H7 (cell line): Measurements from ENCODE around the gene STAT5B. TPM values are rescaled to one million over a fixed set of nuclear protein-coding genes. Genes with fewer than 3 reads are reported as not detected.
"Not testable (repeated sequence)": the region's sequence is repeated elsewhere in the genome, so short reads cannot be mapped to it uniquely, and the experiment has no call there.

Experiments used
- DNase-seq: peaks from one replicate; pipeline ENCODE4 v3.0.0; 2012
- H3K27me3 ChIP-seq: 2 replicates; pipeline ENCODE4 v1.6.0; 2011; ENCODE audit warnings: mild to moderate bottlenecking, low read length; ENCODE audit not compliant: control insufficient read depth, insufficient read depth
- H3K36me3 ChIP-seq: replicated peaks from 2 replicates; pipeline ENCODE4 v1.5.1; 2011; ENCODE audit warnings: low read length; ENCODE audit not compliant: control insufficient read depth, insufficient read depth
- H3K4me3 ChIP-seq: 2 replicates; pipeline ENCODE4 v1.5.1; 2011; ENCODE audit warnings: low read depth, mild to moderate bottlenecking, control low read depth, low read length, moderate library complexity; ENCODE audit not compliant: insufficient read depth
- total RNA-seq: library from RNA; depleted of rRNA; stranded (reverse); fragments of >200 nt; shearing (Covaris generic); gene quantifications from 2 replicates; pipeline ENCODE4 v1.2.3, GENCODE V29; 2014

The STAT5B gene
- total RNA-seq, 1 experiment from 2014 or later, result 30.7 TPM

DNA sequence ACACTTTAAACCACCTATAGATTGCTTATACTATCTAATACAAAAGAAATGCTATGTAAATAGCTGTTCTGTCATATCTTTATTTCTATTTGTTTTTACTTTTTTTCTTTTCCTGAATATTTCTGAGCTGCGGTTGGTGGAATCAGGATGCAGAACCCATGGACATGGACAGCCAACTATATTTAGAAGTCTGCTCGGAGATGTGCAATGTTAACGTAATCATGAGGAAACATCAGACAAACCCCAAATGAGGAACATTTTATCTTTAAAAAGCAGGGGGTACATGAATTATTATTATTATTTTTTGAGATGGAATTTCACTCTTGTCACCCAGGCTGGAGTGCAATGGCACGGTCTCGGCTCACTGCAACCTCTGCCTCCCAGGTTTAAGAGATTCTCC lies 50.5 kb downstream of the STAT5B start:
- H3K27me3 ChIP-seq, result no peaks in the 10 kb centered on the region
- no peak overlapping the region for H3K4me3 ChIP-seq
- H3K36me3 ChIP-seq, result peaks cover 12% of the 10 kb centered on the region
- DNase-seq, result no peak

DNA sequence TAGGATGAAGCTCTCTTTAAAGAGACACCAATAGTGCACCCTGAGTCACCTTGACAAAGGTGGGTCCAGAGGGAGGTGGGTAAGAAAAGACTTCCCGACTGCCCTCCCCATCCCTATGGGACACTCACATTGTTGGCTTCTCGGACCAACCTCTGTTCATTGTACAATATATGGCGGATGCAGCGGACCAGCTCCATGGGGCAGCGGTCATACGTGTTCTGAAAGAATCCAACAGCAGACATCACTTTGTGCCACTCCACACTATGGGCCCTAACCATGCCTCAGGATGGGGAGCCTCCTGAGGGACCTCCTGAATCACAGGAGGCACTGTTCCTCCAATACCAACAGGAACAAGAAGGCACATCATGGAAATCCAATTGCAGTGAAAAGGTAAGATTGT lies 51.5 kb downstream of the STAT5B start:
- Histone ChIP-seq H3K4me3 (no peak overlapping the region), H3K36me3 (peaks cover 12% of the 10 kb centered on the region), H3K27me3 (no peaks in the 10 kb centered on the region)
- DNase-seq, result no peak

DNA sequence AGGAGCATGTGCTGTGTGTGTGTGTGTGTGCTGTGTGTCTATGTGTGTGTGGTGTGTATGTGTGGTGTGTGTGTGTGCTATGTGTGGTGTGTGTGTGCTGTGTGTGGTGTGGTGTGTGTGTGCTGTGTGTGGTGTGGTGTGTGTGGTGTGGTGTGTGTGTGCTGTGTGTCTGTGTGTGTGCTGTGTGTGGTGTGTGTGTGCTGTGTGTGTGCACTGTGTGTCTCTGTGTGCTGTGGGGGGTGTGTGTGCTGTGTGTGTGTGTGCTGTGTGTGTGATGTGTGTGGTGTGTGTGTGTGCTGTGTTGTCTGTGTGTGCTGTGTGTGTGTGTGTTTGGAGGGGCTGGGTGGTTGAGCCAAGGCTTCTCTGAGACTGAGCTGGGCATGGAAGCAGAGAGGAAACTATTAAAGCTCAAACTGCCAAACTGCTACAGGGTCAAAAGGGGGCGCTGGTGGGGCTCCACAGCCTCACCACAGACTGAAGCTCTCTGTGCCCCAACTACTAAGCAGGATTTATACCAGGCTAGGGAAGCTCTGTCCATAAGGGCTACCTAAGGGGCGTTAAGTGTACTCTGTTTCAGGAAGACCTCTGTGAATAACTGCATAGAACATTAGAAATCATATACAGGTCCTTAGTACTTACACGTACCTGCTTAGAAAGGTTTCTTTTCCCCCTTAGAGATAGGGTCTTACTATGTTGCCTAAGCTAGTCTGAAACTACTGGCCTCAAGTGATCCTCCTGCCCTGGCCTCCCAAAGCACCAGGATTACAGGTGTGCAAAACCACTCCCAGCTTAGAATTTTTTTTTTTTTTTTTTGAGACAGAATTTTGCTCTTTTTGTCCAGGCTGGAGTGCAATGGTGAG lies 54.1 kb downstream of the STAT5B start:
- peaks cover 16% of the 10 kb centered on the region for H3K36me3 ChIP-seq
- peak; percentile 81 for DNase-seq
- H3K4me3 ChIP-seq, result no peak overlapping the region
- no peaks in the 10 kb centered on the region for H3K27me3 ChIP-seq

DNA sequence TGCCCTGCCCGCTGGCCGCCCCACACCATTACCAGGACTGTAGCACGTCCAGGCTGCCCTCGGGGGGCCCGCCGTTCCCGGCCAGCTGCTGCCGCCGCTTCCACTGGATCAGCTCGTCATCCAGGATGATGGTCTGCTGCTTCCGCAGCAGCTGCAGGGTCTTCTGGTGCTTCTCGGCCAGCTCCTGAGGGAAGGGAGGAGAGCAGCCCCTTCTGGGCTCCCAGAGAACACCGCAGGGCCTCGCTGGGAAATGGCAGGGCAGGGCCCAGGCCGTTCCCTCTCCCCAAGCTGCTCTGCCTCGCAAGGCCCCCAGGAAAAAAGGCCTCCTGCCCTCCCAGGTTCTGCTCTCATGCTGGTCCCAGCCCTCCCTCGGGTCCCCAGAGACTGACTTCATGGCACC lies 56.9 kb downstream of the STAT5B start:
- peaks cover 26% of the 10 kb centered on the region for H3K36me3 ChIP-seq
- H3K4me3 ChIP-seq, H3K27me3 ChIP-seq, DNase-seq: not testable (repeated sequence)

DNA sequence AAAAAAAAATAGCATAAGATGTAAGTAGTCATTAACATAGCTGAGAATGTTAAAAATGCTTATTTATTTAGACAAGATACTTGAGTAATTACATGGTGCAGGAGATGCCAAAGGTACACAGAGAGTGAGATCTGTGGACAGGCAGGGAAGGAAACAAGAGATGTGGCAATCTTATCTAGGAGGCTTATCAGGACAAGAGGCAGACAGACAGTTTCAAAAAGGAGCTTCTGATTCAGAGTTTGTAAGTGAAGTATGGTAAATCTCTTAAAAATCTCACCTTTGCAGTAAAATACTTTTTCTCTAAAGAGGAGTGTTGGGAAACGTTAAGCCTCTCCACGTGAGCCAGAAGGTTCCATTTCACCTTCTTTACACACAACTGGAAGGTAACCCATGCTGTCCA lies 62.0 kb downstream of the STAT5B start:
- no peaks in the 10 kb centered on the region for H3K27me3 ChIP-seq
- peaks cover 26% of the 10 kb centered on the region for H3K36me3 ChIP-seq
- no peak for DNase-seq
- H3K4me3 ChIP-seq, result no peak overlapping the region

DNA sequence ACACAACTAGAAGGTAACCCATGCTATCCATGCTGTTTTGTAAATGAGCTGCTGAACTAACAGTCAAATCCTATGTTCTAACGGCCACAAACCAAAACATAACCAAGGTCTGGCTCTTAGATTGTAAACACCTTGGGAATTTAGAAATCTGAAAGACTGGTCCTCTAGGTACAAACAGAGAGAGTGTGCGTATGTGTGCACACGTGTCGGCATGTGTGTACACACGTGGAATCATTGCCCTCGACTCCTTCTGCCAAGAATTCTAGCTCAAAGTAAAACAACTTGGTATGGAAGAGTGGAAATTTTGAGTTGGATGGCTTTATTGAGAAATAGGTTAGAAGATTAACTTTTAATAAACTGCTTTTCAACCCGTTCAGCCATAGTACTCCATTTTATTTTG lies 63.8 kb downstream of the STAT5B start:
- DNase-seq, result no peak
- peaks cover 23% of the 10 kb centered on the region for H3K36me3 ChIP-seq
- no peaks in the 10 kb centered on the region for H3K27me3 ChIP-seq
- no peak overlapping the region for H3K4me3 ChIP-seq

DNA sequence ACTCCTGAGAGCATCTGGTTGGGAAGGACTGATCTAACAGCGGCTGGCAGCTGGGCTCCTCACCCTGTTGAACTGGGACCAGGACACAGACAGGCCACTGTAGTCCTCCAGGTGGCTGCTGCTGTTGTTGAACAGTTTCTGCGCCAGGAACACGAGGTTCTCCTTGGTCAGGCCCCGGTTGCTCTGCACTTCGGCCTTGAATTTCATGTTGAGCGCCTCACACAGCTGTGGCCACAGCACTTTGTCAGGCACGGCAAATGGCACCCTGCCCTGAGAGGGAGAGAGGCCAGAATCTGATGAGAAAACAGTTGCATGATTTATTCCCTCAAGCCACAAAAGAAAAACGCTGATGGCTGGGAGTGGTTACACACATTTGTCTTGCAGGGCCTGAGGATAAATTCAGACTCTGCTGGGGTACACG lies 64.3 kb downstream of the STAT5B start:
- not testable (repeated sequence) for H3K4me3 ChIP-seq, H3K27me3 ChIP-seq, DNase-seq
- peaks cover 21% of the 10 kb centered on the region for H3K36me3 ChIP-seq

DNA sequence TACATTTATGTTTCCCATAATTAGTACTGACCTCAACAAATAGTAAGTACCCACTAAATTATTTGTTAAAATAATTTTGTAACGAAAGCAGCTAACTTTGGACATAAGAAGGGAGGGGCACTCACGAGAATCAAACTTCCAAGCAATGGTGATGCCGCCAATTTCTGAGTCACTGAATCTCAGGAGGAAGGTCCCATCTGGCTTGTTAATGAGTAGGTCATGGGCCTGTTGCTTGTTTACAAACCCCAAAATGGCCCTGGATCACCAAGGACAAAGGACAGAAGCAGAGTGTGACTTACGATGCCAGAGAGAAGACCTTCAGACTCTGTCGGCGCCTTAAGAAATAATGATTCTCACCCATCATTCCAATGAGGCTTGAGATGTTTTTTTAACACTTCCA lies 66.1 kb downstream of the STAT5B start:
- Histone ChIP-seq H3K27me3 (no peaks in the 10 kb centered on the region), H3K4me3 (no peak overlapping the region), H3K36me3 (peaks cover 14% of the 10 kb centered on the region)
- no peak for DNase-seq

DNA sequence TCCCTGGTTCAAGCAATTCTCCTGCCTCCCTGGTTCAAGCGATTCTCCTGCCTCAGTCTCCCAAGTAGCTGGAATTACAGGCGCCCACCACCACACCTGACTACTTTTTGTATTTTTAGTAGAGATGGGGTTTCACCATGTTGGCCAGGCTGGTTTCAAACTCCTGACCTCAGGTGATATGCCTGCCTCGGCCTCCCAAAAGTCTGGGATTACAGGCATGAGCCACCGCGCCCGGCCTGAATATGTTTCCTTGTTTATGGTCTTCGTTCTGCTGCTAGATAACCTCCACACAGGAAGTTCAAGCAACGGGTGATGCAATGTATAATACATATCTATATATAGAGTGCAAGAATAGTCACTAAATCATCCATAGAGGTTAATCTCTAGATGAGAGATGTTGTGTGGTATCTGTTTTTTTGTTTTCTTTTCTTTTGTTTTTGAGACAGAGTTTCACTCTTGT lies 70.0 kb downstream of the STAT5B start:
- not testable (repeated sequence) for H3K4me3 ChIP-seq, H3K27me3 ChIP-seq, DNase-seq
- peaks cover 16% of the 10 kb centered on the region for H3K36me3 ChIP-seq

DNA sequence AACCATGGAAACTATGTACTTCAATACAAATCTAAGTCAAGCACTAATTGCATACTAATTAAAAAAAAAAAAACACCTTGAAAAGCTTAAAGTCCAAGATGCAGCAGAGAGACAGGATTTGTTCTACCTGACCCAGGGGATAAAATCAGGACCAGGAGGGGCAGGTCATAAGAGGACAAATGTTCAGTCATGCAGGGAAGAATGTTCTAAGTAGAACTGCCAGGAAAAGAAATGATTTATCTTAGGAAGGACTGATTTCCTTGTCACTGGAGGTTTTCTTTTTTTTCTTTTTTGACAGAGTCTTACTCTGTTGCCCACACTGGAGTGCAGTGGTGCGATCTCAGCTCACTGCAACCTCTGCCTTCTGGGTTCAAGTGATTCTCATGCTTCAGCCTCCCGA lies 72.8 kb downstream of the STAT5B start:
- Histone ChIP-seq H3K4me3 (no peak overlapping the region), H3K27me3 (no peaks in the 10 kb centered on the region), H3K36me3 (peaks cover 10% of the 10 kb centered on the region)
- no peak for DNase-seq

DNA sequence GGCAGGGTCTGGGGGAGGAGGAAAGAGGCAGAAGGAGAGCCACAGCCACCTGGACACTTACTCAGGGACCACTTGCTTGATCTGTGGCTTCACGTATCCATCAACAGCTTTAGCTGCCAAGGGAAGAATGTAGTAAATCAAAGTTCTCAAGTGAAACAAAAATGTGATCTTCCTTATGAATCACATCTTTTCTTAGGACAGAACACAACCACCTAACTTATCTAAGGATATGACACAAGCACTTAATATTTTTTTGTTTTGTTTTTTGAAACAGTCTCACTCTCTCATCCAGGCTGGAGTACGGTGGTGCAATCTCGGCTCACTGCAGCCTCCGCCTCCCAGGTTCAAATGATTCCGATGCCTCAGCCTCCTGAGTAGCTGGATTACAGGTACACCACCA lies 73.5 kb downstream of the STAT5B start:
- Histone ChIP-seq H3K27me3 (no peaks in the 10 kb centered on the region), H3K36me3 (peaks cover 10% of the 10 kb centered on the region), H3K4me3 (no peak overlapping the region)
- DNase-seq, result no peak

DNA sequence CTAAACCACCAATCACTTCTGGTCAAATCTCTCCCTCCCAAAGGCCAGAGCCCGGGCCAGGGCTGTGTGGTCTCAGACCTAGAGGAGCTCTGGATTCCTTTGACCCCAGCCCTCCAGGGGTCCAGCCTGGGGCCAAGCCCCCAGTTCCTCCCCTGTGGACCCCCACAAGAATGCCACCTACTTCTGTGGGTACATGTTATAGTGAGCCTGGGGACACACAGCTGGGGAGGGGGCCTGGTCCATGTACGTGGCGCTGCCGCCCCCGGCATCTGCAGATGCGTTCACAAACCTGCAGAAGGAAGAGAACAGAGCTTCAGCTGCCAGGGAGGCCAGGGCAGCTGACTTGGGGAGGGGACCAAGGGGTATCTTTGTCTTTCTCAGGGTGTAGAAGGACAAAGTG lies 74.0 kb downstream of the STAT5B start:
- H3K4me3 ChIP-seq, result no peak overlapping the region
- no peaks in the 10 kb centered on the region for H3K27me3 ChIP-seq
- peaks cover 10% of the 10 kb centered on the region for H3K36me3 ChIP-seq
- no peak for DNase-seq

DNA sequence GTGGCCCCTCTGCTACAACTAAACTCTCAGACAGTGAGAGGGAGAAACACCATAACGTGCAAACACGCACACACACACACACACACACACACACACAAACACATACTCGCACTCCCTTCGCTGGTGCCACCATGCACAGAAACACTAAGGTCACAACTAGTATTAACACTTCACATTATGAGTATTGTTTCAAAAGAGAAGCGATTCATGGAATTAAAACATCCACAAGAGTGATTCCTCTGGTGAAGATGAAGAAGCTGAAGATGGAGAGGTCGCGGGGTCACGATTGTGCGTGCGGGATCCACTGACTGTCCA lies 74.8 kb downstream of the STAT5B start:
- DNase-seq, result no peak
- H3K4me3 ChIP-seq, result no peak overlapping the region
- H3K27me3 ChIP-seq, result no peaks in the 10 kb centered on the region
- H3K36me3 ChIP-seq, result peaks cover 10% of the 10 kb centered on the region

DNA sequence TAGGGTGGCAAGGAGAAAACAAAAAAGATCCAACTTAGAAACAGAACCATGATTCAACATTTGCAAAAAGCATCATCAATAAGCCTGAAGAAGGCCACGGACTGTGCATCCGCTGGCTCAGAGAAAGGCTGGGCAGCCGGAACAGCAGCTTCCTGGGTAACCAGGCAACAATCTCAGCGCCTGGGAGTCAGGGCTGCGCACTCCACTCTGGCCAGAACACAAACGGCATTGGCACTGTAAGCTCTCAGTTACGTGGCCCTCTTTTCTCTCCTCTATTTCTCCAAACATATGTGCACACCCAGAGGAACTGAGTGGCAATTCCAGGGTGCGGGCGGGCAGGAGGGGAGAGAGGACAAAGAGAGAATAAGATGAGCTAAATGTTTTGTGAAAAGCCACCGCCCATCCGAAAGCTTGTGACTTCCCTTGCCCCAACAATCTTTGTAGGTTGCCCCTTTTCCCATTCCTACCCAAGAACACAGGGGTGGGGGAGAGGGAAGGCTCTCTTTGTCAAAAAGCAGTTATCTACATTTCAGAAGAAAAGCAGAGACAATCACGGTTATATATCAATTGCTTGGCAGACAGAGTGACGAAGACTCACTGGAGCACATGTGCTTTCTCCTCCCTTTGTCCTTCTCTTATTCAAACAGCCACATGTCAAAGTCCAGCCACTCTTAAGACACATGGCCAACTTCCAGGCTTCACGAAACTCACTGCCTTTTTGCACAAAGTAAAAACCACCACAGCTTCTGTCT lies 75.3 kb downstream of the STAT5B start:
- Histone ChIP-seq H3K36me3 (peaks cover 10% of the 10 kb centered on the region), H3K4me3 (no peak overlapping the region), H3K27me3 (no peaks in the 10 kb centered on the region)
- DNase-seq, result no peak

DNA sequence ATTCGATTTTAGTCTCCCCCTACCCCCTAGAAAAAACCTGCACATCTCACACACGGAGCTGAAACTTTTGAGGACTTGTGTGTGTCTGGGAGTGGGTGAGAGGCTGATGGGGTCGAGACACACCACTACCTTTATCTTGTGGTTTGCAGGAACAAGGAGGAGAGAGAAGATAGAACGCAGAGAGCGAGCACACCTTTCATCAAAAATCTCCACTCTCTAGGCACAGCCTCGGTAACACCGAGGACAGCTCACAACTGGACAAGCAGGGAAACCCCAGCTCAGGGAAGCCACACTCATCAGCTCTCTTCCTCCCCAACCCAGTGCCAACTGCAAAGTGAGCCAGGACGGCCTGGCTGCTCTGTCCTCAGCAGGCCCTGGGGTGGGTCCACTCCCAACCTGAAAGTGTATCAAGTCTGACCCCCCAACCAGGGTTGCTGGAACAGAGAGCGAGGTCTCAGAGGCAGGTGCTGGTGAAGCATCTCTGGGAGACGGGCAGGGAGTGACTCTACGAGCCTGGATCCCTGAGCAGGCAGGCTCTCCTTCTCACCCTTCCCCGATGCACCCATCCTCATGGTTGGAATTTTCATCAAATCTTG lies 76.7 kb downstream of the STAT5B start:
- Histone ChIP-seq H3K36me3 (peaks cover 8% of the 10 kb centered on the region), H3K4me3 (no peak overlapping the region), H3K27me3 (no peaks in the 10 kb centered on the region)
- DNase-seq, result no peak
